OCI-M2 (cell line): Measurements from ENCODE around the gene FAXC.
"Not testable (repeated sequence)": the region's sequence is repeated elsewhere in the genome, so short reads cannot be mapped to it uniquely, and the experiment has no call there.

Experiments used
- DNase-seq: peaks from one replicate; lab custom pipeline; 2025; ENCODE audit not compliant: unreplicated experiment; lab: John Stamatoyannopoulos, UW

Gene FAXC

GRCh38 chr6:99344289-99344688, 5.2 kb downstream of the FAXC start:
- no peak for DNase-seq

GRCh38 chr6:99341862-99342455, 7.5 kb downstream of the FAXC start:
- DNase-seq: no peak

- no peak for DNase-seq
These were observed 11.3 kb downstream of the FAXC start for GRCh38 chr6:99338188-99338587.

- not testable (repeated sequence) for DNase-seq
These were observed 14.2 kb downstream of the FAXC start for GRCh38 chr6:99335298-99335697.

- DNase-seq: no peak
These were observed 14.8 kb downstream of the FAXC start for GRCh38 chr6:99334526-99335127.

GRCh38 chr6:99333068-99333467, 16.4 kb downstream of the FAXC start:
- DNase-seq: no peak

- DNase-seq: no peak
These were observed 17.9 kb downstream of the FAXC start for GRCh38 chr6:99331531-99331930.

GRCh38 chr6:99330159-99330558, 19.3 kb downstream of the FAXC start:
- DNase-seq: peak; percentile 17

GRCh38 chr6:99324996-99325395, 24.5 kb downstream of the FAXC start:
- no peak for DNase-seq

GRCh38 chr6:99318566-99318965, 30.9 kb downstream of the FAXC start:
- no peak for DNase-seq

- no peak for DNase-seq
These were observed 37.1 kb downstream of the FAXC start for GRCh38 chr6:99312354-99312753.

GRCh38 chr6:99310553-99310952, 38.9 kb downstream of the FAXC start:
- no peak for DNase-seq

GRCh38 chr6:99309557-99309956, 39.9 kb downstream of the FAXC start:
- no peak for DNase-seq

GRCh38 chr6:99308788-99309187, 40.7 kb downstream of the FAXC start:
- DNase-seq: no peak

GRCh38 chr6:99307295-99307907, 42.1 kb downstream of the FAXC start:
- DNase-seq: no peak

- DNase-seq: no peak
These were observed 43.1 kb downstream of the FAXC start for GRCh38 chr6:99306341-99306740.

GRCh38 chr6:99305021-99305554, 44.4 kb downstream of the FAXC start:
- DNase-seq: no peak

- DNase-seq: no peak
These were observed 52.1 kb downstream of the FAXC start for GRCh38 chr6:99297415-99297814.

- no peak for DNase-seq
These were observed 52.5 kb downstream of the FAXC start for GRCh38 chr6:99297006-99297405.

GRCh38 chr6:99296261-99296660, 53.2 kb downstream of the FAXC start:
- no peak for DNase-seq

GRCh38 chr6:99295276-99295675, 54.2 kb downstream of the FAXC start:
- DNase-seq: no peak

- DNase-seq: no peak
These were observed 54.7 kb downstream of the FAXC start for GRCh38 chr6:99294786-99295185.
